HG02852 (cell line): ENCODE data around the gene ZNF14.
"Not testable (repeated sequence)": the region's sequence is repeated elsewhere in the genome, so short reads cannot be mapped to it uniquely, and the experiment has no call there.

Experiments used
- ATAC-seq: cut with Tn5 transposase; IDR thresholded peaks from one replicate; pipeline ENCODE4 v1.9.1; 2021; ENCODE audit warnings: mild to moderate bottlenecking, moderate library complexity; ENCODE audit not compliant: unreplicated experiment

ZNF14 gene

DNA sequence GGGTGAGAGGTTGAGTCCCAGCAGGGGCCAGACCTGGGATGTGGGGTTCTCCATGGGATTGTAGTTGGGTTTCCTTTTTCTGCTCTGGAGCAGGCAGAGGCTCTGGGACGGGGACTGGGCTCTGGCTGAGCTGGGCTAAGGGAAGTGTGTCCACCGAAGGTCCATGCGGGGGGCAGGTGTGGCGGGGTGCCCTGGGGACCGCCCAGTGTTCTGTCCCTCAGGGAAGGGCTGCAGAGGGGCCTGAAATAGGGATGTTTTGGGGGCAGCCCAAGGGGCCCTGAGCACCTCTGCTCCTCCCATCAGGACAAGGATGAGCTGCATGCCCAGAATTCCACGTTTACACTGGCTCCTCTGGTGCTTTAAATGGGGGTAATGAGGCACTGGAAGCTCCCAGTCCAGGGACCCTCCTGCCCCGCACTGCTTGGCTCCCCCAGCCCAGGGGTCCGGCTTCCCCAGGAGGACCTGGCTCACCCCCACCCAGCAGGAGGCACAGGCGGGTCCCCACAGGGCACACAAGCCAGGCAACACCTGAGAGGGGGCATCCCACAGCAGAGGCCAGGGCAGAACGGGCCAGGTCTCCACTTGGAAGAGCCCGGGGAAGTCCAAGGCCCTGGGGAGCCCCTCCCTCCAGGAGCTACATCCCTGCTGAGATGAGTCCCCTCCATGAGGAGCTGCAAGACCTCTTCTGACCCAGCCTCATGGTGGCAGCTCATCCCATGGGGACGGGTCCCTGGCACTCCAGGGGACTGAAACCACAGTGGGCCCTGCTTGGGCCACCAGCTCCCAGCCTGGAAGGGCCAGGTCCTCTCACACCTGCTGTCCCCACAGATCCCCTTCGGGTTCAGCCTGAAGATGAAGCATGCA lies 14.7 kb upstream of the ZNF14 start:
- no peak for ATAC-seq

DNA sequence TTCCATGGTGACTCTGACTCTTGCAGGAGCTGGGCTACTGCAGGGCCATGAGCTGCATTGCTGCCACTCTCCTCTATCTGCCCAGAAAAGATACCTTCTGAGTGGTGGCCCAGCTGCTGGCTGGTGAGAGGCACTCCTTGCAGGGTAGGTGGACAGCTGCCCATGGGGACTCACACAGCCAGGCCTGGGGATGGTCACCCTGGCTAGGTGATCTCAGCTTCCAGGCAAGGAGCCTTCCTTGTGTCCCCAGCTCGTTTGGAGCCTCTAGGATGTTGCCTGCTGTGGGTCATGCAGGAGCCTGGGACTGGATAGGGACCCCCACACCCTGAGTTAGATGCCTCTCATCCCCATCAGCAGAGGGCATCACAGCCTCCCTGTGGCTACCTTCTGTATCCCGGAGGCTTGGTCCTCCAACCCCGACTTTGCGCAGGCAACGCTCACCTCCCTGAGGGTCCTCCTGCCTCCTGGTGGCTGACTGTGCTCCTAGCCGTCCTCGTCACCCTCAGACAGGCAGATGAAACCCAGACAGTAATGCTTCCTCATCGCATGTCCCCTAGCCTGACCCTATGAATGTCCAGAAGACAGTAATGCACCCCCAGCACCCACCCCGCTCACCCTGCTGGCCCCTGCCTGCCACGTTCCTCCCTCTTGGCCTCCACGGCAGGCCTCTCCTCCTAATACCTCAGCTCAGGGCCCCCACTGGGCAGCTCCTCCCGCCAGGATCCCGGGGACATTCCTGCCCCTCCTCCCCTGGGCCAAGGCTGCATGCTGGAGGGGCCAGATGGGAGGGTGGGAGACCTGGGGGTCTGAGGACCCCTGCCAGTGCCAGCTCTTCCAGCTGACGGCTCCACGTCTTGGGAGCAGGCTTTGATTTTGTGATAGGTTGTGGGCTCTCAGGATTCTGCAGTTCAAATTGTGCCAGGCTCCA lies 13.6 kb upstream of the ZNF14 start:
- no peak for ATAC-seq

GRCh38 chr19:19745496-19746285 lies 12.8 kb upstream of the ZNF14 start:
- no peak for ATAC-seq

GRCh38 chr19:19744641-19745040 lies 11.7 kb upstream of the ZNF14 start:
- ATAC-seq: no peak

DNA sequence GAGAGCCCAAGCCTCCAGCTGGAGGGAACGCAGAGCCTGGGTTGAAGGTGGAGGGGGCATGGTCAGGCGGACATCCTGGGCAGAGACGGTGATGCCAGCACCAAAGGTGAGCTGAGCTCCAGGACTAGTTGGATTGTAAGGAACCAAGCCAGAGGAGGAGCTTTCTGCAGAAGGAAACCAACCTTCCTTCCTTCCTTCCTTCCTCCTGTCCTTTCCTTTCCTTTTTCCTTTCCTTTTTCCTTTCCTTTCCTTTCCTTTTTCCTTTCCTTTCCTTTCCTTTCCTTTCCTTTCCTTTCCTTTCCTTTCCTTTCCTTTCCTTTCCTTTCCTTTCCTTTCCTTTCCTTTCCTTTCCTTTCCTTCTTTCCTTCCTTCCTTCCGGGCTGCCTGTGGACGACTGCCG lies 11.0 kb upstream of the ZNF14 start:
- ATAC-seq: not testable (repeated sequence)

- ATAC-seq: no peak
These were observed 10.3 kb upstream of the ZNF14 start for GRCh38 chr19:19743176-19743575.

- no peak for ATAC-seq
These were observed 9.9 kb upstream of the ZNF14 start for GRCh38 chr19:19742773-19743172.

- ATAC-seq: no peak
These were observed 8.3 kb upstream of the ZNF14 start for GRCh38 chr19:19741184-19741583.

- no peak for ATAC-seq
These were observed 7.8 kb upstream of the ZNF14 start for GRCh38 chr19:19740755-19741154.

GRCh38 chr19:19738564-19738963 lies 5.7 kb upstream of the ZNF14 start:
- ATAC-seq: no peak

DNA sequence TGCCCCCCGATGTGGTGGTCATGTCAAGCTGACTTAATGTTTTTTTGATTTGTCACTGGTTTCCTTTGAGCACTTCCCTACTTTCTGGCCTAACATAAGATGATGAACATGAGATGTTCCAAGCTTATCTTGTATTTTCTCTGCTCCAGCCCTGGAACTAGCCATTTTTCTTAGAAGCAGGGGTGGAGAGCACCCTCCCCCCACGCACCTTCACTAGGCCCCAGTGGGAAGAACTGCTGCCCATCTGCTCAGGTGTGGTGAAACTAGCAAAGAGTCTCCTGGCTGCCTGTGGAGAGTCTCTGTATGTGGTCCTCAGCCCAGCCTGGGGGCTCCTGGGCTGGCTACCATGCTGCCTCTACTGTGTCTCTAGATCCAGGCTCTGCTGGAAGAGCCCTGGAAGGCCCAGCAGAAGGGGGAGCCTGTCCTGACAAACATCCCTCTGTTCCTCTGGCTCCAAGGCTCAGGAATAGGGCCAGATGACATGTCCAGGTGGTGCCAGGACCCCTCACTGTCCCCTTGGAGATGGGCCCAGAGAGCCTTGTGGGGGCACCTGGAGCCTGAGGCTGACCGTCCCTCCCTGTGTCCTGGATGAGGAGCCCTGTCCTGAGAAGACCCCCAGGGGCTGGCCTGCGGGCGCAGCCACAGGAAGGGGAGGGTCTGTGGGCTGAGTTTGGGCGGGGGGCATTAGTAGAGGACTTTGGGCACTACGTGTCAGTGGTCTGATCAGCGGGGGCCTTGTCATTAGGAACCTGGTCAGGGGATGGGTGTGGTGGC lies 4.8 kb upstream of the ZNF14 start:
- no peak for ATAC-seq

DNA sequence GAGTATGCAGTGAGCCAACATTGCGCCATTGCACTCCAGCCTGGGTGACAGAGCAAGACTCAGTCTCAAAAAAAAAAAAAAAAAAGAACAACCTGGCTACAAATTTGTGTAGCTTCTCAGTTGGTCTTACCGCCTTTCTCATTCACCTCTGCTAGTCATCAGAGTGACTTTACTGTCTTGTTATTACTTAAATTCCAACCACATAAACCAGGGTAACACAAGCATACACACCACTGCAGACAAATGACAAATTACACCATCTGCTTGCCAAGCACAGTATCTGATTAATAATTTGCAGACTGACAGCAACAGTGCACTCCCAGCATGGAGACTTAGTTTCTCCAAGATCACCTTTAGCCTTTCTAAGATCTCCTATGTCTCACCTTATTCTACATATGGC lies 11.0 kb downstream of the ZNF14 start:
- ATAC-seq: no peak

- no peak for ATAC-seq
These were observed 13.1 kb downstream of the ZNF14 start for GRCh38 chr19:19719798-19720197.

- ATAC-seq: no peak
These were observed 20.7 kb downstream of the ZNF14 start for GRCh38 chr19:19711934-19712828.

- no peak for ATAC-seq
These were observed 21.5 kb downstream of the ZNF14 start for GRCh38 chr19:19711306-19711933.

GRCh38 chr19:19710506-19710905 lies 22.4 kb downstream of the ZNF14 start:
- ATAC-seq: no peak

DNA sequence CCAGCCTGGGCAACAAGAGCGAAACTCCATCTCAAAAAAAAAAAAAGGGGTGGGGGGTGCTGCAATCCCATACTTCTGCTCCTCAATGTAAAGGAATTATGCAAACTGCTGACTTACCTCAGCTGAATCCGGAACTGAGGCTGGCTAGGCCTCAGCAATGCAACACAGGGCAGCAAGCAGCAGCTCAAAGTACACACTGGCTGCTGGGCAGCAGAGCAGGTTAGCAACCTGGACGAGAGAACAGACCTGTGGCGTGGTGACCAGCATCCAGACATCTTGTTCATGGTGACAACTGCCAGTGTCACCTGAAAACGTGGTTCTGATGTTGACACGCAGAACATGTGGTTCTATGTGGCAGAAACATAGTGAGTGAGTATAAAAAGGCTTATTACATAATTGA lies 28.1 kb downstream of the ZNF14 start:
- ATAC-seq: no peak

DNA sequence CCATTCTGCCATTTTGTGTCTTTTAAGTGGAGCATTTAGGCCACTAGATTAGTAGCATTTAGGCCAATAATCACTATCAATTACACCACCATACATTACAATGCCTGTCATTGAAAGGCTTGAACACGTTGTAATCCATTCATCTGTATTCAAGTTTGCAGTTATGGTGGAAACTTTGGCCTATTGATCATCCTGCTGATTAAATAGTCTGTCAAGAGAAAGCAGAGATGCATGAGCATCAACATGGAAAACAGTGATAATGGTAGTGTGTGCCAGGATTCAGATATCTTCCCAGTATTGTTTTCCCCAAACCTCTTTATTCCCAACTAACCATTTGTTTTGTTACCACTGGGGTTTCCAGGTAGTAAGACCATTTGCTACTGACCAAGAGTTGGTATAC lies 32.4 kb downstream of the ZNF14 start:
- not testable (repeated sequence) for ATAC-seq

GRCh38 chr19:19697589-19697988 lies 35.3 kb downstream of the ZNF14 start:
- ATAC-seq: no peak
